GM21360 (cell line): Measurements from ENCODE around the gene DNM3.
"Not testable (repeated sequence)": the region's sequence is repeated elsewhere in the genome, so short reads cannot be mapped to it uniquely, and the experiment has no call there.

ENCODE experiments used
- ATAC-seq: cut with Tn5 transposase; IDR thresholded peaks from one replicate; pipeline ENCODE4 v1.9.1; 2021; ENCODE audit warnings: mild to moderate bottlenecking, moderate library complexity; ENCODE audit not compliant: unreplicated experiment

Gene DNM3

DNA sequence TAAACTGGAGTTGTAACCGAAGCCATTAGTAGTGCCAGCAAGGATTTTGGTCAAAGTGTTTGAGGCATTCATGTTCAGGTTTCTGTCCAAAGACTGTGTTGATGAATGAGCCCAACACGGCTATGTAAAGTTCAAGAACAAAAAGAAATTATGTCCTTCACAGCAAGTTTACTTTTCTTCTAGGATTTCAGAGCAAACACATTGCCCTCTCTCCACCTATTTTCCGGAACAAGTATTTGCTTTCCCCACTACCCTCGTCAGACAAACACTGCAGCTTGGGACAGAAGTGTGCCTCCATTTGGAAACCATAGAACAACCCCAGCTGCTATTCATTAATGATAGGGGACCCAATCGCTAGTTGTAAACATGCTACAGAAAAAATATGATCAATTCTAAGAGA, 427.8 kb downstream of the DNM3 start:
- no peak for ATAC-seq

DNA sequence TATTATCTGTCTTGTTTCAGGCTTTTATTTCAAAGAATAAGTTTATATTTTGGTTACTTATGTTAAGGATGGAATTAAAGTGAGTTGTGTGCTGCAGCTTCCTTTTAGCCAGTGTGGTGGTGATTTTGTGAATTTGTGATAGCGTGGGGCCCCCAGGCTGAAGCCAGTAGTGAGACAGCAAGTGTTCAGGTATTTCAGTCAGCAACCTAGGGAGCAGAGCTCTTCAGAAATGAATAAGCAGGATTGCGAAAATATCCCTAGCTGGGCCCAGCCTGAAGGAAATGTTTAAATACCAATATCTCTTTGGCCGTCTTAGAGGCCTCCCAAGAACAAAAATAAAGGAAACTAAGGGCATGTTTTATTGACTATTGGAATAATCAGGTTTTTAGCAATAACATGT, 428.3 kb downstream of the DNM3 start:
- ATAC-seq: no peak

DNA sequence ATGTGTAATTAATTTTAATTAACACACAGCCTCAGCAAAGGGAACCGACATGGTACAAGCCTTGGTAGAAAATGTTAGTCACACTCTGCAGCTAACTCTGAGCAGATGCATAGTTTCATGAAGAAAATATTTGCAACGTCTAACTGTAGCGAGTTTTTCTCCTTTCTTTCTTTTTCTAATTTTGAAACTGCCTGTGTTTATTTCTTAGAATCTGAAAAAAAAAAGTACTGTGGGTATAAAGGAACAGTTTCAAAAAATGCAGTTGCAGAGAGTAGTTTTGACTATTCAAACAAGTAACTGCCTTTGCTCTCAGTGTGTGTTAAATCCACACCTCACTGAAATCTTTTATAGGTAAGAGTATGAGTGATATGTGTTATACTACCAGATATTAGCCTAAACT, 429.3 kb downstream of the DNM3 start:
- no peak for ATAC-seq

DNA sequence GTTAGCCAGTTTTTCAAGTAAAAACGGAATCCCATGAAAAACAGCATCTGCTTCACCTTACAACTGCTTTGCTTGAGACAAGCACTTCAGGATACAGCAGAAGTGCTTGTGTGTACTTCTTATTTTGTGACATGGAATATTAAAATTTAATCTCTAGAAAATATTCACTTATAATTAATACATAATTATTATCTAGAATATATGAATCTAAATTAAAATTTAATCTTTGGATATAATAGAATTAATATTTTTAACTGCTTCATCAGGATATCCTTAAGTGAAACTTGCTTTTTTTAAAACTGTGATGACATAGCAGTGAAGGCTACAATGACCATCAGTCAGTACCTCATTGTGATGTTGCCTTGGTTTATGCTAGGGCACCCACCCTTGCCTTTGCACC, 430.8 kb downstream of the DNM3 start:
- ATAC-seq: no peak

DNA sequence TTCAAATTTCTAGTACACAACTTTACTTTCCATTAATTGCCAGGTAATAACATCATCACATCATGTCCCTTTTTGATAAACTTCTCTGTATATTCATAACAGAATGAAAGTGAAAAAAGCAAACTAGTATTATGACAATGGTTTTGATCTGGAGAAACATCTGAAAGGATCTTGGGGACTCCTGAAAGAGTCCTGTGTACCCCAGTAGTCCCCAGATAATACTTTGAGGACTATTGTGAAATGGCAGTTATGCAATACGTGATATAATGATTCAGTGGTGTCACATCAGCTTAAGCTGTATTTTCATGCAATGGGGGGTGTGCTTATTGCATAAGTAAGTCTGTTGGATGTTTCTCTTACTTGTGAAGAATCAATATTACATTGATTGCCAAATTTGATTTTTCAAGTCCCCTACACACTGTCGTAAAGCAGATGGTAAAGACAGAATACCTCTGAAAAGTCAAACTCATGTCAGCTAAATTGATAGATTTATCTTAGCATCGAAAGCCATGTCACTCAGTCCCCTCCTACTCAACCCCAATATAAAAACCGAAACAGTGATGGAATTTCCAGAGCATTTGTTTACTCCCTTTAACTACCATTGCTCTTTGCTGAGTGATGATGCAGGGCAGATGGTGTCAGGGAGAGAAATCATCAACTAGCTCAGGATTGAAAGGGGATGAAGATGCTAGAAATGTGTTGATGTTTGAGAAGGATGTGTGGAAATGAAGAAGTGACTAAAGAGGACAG, 432.5 kb downstream of the DNM3 start:
- ATAC-seq: no peak

DNA sequence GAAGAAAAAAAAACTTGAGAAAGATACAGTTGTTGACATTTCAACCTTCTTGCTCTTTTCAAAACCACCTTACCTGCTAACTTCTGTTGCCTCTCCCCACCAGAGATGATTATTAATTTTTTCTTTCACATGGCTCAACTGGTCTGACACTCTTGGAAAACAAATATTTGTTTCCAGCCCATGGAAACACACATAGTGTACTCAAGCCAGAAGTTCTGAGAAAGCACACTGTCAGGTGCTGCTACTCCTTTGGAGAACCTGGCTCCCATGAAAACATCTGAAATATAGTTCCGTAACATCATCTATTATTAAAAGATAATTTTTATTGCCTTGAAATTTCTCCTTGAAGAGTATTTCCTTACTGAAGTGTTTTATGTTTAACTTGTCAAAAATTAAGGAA, 434.2 kb downstream of the DNM3 start:
- no peak for ATAC-seq

DNA sequence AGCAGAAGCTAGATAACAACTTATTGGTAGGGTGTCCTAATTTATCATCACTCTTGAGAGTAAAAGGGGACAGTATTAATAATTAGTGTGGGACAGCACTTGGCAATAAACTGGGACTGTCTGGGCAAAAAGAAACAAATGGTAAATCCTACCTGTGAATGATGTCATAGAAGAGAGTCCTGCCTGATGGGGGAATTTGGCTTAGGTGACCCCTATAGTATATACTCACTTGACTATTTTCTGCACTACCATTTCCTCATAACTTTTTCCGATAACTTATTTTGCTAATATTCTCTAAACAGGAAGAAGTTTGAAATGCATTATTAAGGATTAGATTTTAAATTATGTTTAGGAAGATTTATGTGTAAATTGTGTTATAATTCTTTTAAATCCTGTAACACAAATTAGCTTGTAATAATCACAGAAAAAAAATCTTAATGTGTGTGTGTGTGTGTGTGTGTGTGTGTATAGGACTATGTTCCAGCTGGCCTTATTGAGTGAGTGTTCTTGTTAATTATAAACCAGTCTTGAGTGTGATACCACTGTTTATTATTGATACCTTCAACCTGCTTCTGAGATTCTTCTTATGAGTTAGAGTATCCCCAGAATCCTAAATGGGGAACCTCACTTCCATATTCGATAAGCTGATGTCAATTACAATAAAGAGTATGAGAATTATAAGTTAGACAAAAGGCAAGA, 435.0 kb downstream of the DNM3 start:
- no peak for ATAC-seq

DNA sequence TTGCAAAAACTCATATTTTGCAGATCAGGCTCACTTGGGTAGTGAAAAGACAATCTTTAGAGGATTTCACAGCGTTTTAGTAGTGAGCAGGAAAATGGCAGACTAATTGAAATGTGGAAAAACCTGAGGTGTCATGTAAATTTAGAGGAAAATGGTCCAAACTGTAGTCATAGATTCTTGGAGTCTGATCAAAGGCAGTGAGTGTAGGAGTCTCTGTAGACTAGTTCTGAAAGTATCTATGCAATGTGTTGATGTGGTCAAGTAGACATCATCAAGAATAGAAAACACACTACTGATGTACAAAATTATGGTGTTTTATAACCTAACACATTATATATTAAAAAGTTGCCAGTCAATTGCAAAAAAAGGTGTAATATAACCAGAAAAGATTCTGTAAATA, 436.0 kb downstream of the DNM3 start:
- no peak for ATAC-seq

DNA sequence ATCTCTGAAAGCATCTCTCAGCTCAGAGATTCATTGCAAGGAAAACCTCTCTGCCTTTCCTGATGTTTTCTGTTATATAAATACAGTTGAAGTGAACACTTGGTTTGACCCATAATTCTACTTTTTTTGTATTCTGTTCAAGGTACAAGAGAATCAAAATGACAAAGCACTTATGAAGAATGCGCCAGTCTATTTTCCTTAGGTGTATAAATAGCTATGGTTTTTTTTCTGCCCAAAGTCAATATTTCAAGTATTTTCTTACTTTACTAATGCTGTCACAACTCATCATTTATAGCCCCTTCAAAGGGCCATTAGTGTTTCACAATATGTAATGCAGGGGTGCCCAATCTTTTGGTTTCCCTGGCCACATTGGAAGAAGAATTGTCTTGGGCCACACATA, 436.7 kb downstream of the DNM3 start:
- ATAC-seq: no peak

DNA sequence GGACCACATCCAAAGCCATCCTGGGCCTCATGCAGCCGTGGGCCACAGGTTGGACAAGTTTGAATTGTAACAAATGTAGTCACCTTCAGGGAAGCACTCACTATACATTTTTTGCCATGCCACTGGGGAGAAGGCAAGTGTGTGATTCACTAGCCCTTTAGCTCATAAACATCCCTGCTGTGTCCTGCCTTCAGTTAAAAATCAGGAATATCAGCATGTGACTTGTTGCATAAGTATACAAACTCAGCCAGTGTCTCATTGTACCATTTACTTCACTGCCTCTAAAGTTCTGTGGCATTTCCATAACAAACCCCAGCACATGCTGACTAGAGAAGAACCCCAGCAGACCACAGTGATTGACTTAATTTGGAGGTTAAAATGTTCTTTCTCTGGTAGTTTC, 437.2 kb downstream of the DNM3 start:
- no peak for ATAC-seq

DNA sequence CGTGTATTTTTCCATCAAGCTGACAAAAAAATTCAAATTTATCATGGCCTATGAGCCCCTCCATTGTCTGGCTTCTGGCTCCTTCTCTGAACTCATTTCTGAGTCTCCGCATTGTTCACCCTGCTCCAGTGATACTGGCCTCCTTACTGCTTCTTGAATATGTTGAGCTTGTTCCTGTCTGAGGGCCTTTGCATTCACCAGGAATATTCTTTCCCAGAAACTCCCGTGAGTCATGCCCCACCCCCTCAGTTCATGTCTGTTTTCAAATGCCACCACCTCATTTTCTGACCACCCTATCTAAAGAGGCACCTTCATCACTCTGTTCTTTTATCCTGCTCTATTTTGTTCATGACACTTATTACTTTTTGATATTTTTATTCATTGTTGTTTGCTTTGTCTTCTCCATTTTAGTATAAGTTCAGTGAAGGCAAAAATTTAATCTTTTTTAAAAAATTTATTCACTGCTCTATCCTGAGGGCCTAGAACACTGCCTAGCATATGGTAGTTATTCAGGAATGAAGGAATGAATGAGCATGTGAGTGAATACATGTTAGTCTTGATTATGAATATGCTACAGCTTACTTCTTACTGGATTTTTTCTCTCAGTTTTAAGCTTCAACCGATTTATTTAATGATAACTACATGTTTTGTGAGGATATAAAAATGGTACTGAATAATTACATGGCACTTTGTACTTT, 438.8 kb downstream of the DNM3 start:
- ATAC-seq: no peak

DNA sequence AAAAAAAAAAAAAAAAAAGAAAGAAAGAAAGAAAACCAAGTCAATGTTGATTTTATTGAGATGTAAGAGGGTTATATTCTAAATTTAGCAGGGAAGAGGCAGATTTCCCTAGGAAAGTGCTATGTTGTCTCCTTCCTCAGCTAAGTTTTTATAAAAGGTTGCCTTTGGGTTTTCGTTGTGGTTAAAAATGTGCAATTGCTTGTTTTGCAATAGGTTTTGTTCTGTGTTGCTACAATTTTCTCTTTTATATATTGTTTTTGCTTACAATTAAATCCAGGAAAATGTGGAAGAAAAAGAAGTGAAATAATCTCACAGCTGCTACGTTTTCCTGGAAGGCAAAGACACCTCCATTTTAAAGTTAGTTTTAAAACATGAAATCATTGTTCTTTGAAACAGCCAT, 442.5 kb downstream of the DNM3 start:
- ATAC-seq: no peak

DNA sequence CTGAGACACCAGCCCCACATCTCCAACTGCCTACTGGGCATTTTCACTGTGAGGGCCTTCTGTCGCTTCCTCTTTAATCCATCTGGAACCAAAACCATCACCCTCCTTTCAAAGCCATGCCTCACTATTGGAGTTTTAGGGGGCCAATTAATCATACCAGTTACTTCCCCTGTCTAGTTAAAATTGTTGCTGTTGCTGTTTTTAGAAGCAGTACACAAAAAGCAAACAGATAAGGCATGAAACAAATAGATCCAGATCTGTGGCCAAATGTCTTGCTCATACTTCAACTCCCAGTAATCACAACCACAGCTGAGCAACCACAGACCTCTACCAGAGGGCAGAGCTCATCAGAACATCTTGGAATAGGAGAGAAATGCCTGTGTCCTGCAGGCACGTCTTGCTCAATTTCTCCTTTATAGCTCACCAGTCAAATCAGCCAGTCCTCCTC, 445.4 kb downstream of the DNM3 start:
- no peak for ATAC-seq

DNA sequence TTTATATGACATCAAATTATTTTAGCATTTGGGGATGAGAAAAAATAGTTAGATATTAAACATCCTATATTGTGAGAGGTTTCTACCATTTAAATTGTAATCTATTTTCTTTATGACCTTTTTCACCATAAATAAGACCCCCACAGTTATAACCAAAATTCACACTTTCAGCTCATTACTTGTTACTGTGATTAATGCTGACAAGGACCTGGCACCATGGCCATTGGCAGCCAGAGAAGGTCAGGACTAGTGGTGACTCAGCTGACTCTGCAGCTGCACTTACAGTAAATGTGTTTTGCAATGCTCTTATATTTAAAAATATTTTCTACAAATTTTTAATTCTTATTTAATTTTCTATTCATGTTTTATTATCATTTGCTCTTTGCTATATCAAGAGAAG, 445.9 kb downstream of the DNM3 start:
- no peak for ATAC-seq

DNA sequence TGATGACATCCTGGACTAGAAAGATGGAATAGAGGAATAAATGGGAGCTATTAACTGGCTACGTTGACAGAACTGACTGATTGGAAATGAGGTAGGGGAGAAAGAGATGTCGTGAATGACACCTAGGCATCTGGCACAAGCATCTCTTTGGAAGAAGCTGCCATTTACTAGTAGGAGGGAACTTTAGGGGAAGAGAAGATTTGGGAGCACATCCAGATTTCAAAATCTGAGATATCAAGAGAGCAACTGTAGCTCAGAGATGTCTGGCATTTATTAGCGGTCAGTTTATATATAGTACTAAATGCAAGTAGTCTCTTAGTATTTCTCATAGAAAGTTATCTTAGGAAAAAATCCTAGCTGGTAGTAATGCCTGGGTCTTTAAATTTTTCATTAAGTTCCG, 447.3 kb downstream of the DNM3 start:
- ATAC-seq: no peak

DNA sequence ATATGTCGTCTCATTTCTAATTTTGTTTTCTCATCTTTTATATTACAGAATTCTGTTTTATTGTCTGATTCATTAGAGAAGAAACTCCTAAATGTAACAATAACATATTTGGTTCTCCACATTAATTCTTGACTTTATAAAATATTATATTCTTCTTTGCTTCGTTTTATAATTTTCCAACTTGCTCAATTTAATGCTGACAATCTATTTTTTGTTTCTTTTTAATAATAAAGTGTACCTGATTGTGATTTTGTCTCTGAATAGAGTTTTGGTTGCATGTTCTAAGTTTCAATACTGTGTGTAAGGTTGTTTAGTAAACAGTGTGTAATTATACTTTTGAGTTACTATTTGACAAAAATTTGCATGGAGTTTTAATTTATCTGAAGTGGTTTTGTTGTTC, 448.1 kb downstream of the DNM3 start:
- no peak for ATAC-seq

DNA sequence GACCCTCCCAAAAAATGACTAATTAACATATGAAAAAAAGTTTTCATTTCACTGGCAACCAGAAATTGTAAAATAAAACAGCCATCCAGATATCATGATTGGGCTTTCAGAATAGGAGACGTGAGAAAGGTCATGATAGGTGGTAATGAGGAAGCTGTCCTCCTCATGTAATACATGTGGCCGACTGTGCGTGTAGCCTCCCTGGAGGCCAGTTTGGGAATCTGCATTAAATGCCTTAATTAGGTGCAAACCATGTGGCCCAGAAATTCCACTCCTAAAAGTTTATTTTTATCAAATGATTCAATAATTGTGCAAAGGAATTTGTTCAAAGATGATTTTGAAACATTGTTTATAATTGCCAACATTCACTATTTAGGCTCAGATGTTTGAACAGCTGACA, 451.5 kb downstream of the DNM3 start:
- ATAC-seq: no peak

DNA sequence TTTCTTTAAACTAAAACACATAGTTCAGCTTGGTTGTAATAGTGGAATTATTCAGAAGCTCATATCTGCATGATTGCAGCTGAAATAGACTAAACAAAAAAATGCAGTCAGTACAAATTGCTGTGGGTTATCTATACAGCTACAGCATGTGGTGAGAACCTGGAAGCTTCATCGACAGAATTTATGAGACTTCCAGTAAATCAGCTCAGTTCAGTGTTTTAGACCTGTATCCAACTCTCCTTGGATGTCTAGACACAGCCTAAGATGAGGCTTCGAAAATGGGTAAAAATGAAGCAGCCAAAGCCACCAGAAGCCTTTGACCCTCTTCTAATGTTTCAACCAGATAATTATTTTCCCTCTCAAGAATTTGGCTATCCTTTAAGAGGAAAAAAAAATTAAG, 452.1 kb downstream of the DNM3 start:
- ATAC-seq: no peak

DNA sequence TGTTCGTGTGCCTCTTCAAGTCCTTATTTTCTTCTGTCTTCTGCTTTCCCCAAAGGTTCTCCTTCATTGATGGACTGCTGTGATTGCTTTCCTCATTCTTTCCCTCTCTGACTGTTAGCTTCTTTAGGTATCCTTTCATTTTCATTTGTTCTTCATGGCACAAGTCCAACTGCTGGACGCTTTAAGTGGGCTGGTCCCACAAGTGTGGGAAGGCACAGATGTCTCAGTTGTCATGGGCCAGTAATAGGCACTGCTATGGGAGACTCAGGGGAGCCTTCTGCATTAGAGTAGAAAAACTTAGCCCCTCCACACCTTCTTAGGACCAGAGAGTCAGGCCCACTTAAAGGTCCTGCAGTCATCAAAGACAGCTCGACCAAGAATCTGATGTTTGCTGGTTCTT, 456.8 kb downstream of the DNM3 start:
- no peak for ATAC-seq

DNA sequence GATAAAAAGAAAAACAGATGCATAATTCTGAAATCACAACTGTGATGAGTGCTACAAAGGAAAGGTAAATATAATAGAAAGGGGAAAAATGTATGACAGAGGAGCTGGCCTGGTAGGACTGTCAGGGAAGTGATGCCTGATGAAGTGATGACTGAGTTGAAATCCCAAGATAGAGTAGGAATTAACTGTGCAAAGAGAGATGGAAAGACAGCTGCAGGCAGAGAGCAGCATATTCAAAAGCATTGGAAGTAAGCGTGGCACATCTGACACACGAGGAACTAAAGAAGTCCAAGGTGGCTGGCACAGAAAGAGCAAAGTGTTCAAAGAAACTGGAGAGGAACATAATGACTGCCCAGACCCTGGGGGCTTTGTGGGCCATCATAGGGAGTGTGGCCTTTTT, 457.6 kb downstream of the DNM3 start:
- no peak for ATAC-seq

DNA sequence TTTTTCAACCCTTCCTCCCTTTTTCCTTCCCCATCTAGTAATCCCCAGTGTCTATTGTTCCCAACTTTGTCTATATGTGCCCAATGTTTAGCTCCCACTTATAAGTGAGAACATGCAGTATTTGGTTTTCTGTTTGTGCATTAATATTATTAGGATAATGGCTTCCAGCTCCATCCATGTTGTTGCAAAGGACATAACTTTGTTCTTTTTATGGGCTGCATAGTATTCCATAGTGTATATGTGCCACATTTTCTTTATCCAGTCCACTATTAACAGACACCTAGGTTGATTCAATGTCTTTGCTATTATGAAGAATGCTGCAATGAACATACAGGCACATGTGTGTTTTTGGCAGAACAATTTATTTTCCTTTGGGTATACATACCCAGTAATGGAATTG, 458.2 kb downstream of the DNM3 start:
- no peak for ATAC-seq

DNA sequence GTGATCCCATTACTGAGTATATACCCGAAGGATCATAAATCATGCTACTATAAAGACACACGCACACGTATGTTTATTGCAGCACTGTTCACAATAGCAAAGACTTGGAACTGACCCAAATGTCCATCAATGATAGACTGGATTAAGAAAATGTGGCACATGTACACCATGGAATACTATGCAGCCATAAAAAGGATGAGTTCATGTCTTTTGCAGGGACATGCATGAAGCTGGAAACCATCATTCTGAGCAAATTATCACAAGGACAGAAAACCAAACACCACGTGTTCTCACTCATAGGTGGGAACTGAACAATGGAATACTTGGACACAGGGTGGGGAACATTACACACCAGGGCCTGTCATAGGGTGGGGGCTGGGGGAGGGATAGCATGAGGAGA, 466.2 kb downstream of the DNM3 start:
- not testable (repeated sequence) for ATAC-seq
